Caki2 (cell line): ENCODE data around the gene CYSLTR1. TPM values are rescaled to one million over a fixed set of nuclear protein-coding genes. Genes with fewer than 3 reads are reported as not detected.
A peak's percentile ranks its signal among the peaks of the same experiment; 100 is the strongest.
"Not testable (repeated sequence)": the region's sequence is repeated elsewhere in the genome, so short reads cannot be mapped to it uniquely, and the experiment has no call there.

Experiments used
- DNase-seq: peaks from one replicate; pipeline ENCODE4 v3.0.0-alpha.2; 2015; ENCODE audit warnings: low read depth
- in situ Hi-C: cut with HindIII; loops from 2 replicates; pipeline ENCODE4 v1.10.0; 2016; ENCODE audit warnings: low sequenced_read_pairs, low pct_unique_long_range_greater_than_20kb, mixed read lengths
- total RNA-seq: library from RNA; depleted of rRNA; stranded (reverse); fragments of >200 nt; shearing (Covaris generic); gene quantifications from 2 replicates; pipeline ENCODE4 v1.2.3, GENCODE V29; 2014; ENCODE audit warnings: low replicate concordance; rRNA removed

Gene CYSLTR1
- not detected in 2 replicates for total RNA-seq

DNA sequence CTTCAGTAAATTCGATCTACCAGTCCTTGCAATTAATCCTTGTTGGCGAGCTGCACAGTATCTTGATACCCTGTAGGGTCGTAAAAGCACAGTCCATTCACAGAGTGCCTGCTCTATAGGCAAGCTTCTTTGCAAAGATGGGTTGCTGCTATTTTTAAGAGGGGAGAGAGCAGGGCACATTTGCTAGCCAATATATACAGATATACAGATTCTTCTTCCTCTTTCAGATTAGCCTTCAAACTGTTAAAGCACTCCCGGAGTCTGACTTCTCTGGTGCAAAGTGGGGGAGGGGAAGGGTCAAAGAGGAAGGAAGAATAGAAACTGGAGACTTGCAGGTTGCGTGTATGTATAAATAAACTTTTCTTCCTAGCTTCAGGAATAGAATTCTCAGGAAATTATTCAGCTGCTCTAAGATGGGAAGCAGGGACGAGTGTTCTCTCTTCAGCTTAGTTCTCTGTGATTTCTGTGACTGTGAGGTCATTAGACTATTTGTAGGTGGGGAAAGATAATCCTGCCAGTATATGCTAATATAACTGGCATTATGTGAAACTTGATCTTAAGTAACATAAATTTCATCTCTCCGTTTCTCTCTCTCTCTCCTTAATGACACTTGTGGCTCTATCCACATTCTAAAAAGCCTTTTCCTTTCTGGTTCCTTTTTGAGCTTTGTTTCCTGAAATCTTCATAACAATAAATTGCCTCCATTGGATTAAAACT is at the start of gene CYSLTR1:
Gene CYSLTR1, minus strand, starts transcription at position 242 of the 717 bp plus-strand sequence. CDS start 53,865 bp downstream, outside the sequence.
- no peak for DNase-seq
- in situ Hi-C loops = no loop called here

- no peak for DNase-seq
- in situ Hi-C loops = no loop called here
Observed at GRCh38 chrX:78377186-78377585, 49.8 kb upstream of the CYSLTR1 start.

DNA sequence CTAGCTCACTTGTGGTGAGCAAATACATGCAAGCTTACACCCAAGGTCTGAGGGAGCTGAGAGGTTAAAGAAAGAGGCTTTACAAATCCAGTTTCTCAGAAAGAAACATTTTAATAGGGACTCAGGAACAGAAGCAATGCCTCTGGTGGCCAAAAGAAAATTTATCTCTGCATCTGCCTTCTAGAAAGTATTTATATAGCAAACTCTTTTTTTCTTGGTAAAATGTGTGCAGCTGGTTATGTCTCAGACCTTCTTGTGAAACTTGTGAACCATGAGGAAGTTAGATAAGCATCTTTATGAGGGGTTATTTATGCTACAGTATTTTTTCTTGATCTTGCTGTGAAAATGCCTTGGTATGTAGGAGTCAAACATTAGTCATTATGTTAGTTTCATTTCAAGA is 48.5 kb upstream of the CYSLTR1 start:
- peak; percentile 27 for DNase-seq
- in situ Hi-C loops = no loop called here

GRCh38 chrX:78366576-78366975 is 39.2 kb upstream of the CYSLTR1 start:
- in situ Hi-C loops = no loop called here
- no peak for DNase-seq

DNA sequence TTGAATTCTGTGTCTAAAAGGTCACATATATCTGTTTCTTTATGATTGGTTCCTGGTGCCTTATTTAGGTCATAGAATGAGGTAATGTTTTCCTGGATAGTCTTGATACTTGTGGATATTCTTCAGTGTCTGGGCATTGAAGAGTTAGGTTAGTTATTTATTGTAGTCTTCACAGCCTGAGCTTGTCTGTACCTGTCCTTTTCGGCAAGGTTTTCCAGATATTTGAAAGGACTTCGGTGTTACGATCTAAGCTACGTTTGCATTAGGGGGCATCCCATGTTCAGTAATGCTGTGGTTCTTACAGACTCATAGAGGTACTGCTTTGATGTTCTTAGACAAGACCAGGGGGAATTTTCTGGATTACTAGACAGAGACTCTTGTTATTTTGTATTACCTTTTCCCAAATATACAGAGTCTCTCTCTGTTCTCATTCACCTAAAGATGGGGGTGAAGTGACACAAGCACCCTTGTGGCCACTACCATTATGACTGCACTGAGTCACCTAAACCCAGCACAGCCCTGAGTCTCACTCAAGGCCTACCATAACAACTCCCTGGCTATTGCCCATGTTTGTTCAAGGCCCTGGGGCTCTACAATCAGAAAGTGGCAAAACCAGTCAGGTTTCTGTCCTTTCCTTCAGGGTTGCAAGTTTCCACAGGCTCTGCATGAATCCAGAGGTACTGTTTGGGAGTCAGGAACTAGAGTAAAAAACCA is 30.1 kb upstream of the CYSLTR1 start:
- DNase-seq = no peak
- in situ Hi-C loops = no loop called here

GRCh38 chrX:78333521-78333920 is 6.1 kb upstream of the CYSLTR1 start:
- in situ Hi-C loops = no loop called here
- peak; percentile 6 for DNase-seq

DNA sequence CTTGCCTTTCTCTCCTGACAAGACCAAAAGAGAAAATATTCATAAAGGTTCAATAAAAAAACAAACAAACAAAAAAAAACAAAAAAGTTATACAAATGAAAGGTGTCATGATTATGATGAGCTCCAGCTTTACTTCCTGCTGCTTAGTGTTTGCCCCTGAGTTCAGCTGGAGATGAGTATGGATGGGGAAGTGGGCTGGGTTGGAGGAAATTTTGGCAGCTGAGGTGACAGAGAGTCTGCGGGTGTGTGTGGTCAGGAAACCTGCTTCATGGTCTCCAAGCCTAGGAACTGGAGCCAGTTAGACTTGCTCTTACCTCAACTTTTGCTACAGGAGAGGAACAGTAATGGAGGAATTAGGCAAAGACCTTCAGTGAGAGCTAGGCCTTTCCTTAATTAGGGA is 4.3 kb upstream of the CYSLTR1 start:
- in situ Hi-C loops = no loop called here
- DNase-seq = no peak

GRCh38 chrX:78330540-78330939 is 3.1 kb upstream of the CYSLTR1 start:
- in situ Hi-C loops = no loop called here
- DNase-seq = no peak

GRCh38 chrX:78330068-78330467 is 2.7 kb upstream of the CYSLTR1 start:
- in situ Hi-C loops = no loop called here
- no peak for DNase-seq

DNA sequence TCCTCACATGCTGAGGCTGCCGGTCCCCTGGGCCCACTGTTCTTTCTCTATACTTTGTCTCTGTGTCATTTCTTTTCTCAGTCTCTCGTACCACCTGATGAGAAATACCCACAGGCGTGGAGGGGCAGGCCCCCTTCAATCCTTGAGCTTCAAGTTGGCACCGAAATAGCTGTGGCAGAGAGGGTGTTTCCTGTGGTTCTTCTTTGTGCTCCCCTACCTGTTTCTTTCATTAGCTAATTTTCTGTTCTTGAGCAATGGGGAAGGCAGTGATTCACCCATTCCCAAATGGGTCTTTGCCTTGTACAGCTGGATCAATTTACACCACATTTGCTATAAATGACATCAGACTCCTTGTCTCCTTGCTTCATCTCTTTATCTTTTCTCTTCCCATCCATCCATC is 2.1 kb upstream of the CYSLTR1 start:
- in situ Hi-C loops = no loop called here
- DNase-seq = no peak

- in situ Hi-C loops = no loop called here
- no peak for DNase-seq
Observed at GRCh38 chrX:78326401-78326800, 1.0 kb downstream of the CYSLTR1 start.

DNA sequence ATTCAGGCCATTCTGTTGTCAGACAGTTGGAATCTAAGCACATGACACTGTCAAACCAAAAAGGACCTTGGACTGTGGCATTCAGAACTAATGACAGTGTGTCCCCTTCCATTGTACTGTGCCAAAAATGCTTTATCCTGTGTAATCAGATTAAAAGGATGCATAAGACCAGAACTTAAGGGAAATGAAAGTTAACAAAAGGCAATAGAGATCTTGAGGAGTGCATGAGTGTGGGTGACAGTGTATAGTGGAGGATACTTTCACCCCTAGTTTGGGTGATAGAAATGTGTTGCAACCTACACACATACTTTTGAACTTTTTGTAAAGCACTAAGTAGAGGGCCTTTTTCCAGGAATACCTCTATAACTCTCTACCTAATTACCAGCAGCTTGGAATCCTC is 4.5 kb downstream of the CYSLTR1 start:
- no peak for DNase-seq
- in situ Hi-C loops = no loop called here

DNA sequence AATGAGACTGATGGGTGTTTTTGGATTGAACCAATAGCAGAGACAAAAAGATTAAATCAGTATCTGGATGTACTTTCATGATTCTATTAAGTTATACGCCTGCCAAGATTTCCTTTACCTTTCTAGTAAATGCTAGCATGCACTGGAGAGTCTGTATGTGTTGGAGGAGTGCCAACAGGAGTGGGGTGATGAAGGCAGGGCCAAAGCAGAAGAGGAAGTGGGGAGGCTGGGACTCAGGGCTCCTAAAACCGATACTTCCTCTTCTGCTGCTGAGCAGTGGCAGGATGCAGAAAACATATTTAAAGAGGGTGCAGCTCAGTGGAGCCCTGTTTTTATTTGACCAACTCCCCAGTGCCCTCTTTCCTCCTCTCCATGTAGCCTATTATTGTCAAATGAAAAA is 5.6 kb downstream of the CYSLTR1 start:
- no peak for DNase-seq
- in situ Hi-C loops = no loop called here

DNA sequence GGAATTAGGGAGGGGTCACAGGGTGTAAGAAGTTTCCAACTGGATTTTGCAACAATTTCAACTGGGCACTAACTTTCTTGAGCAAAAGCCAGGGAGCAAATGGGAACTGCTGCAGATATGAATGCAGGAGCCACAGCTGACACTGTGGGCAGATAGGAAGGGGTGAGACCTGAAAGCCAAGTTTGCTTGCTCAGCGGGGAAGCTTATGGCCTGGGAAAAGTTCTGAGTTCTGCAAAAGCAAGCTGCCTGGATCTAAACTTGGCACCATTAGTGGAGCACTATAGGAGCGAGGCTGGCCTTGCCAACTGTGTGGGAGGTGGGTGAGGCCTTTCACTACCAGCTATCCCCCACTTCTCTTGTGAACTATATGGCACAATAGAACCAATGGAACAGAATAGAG is 11.1 kb downstream of the CYSLTR1 start:
- in situ Hi-C loops = no loop called here
- DNase-seq = no peak

DNA sequence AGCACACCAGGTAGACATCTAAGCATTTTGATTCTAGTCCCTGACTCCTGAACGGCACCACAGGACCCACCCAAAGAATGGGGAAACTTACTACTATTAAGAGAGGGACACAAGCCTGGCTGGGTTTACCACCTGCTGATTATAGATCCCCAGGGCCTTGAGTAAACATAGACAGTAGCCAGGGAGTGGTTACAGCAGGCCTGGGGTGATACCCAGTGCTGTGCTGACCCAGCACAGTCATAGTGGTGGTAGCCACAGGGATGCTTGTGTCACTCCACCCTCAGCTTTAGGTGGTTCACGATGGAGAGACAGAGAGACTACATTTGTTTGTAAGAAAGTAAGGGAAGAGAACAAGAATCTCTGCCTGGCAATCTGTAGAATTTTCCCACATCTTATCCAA is 11.7 kb downstream of the CYSLTR1 start:
- in situ Hi-C loops = no loop called here
- DNase-seq = no peak

DNA sequence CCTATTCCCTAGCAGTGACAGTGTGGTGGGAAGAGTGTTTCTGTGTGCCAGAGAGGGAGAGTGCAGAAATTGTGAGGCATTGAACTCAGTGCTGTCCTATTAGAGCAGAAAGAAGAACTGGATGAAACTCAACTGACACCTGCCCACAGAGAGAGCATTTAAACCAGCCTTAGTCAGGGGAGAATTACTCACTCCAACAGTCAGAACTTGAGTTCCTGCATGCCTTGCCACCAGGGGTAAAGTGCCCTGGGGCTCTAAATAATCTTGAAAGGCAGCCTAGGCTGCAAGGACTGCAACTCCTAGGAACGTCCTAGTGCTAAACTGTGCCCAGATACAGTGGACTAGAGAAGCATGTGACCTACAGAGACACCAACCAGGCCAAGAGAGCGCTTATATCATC is 12.8 kb downstream of the CYSLTR1 start:
- in situ Hi-C loops = no loop called here
- DNase-seq = no peak

- in situ Hi-C loops = no loop called here
- no peak for DNase-seq
Observed at GRCh38 chrX:78313526-78313925, 13.9 kb downstream of the CYSLTR1 start.

- in situ Hi-C loops = no loop called here
- no peak for DNase-seq
Observed at GRCh38 chrX:78307665-78308064, 19.7 kb downstream of the CYSLTR1 start.

GRCh38 chrX:78303086-78303485 is 24.3 kb downstream of the CYSLTR1 start:
- in situ Hi-C loops = no loop called here
- DNase-seq = no peak

DNA sequence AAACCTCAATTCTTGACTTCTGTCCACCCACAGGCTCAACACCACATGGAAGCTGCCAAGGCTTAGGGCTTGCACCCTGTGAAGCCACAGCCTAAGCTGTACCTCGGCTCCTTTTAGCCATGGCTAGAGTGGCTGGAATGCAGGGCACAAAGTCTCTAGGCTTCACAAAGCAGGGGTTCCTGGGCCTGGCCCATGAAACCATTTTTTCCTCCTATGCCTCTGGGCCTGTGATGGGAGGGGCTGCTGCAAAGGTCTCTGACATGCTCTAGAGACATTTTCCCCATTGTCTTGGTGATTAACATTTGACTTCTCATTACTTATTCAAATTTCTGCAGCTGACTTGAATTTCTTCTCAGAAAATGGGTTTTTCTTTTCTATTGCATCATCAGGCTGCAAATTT is 26.5 kb downstream of the CYSLTR1 start:
- in situ Hi-C loops, DNase-seq: not testable (repeated sequence)
